GM23248 (cell line): ENCODE data around the gene DFFB.

Experiments used
- EZH2 ChIP-seq: fragments of 200-600 bp; sonication (generic); IDR thresholded peaks from 2 replicates; pipeline ENCODE4 v1.6.1; 2018; ENCODE audit warnings: antibody characterized with exemption, mild to moderate bottlenecking; ENCODE audit not compliant: insufficient read depth, poor library complexity, severe bottlenecking
- EZH2phosphoT487 ChIP-seq: fragments of 200-600 bp; sonication (generic); IDR thresholded peaks from 2 replicates; pipeline ENCODE4 v1.6.1; 2018; ENCODE audit warnings: antibody characterized with exemption, moderate library complexity, mild to moderate bottlenecking, low read depth; ENCODE audit not compliant: insufficient read depth

- TF ChIP-seq EZH2 (no peak), EZH2phosphoT487 (no peak)
Measured at GRCh38 chr1:3896396-3897000, 39.2 kb downstream of the DFFB start.
